ENCODE measurements around the gene BICD1. TPM values are rescaled to one million over a fixed set of nuclear protein-coding genes. Genes with fewer than 3 reads are reported as not detected.

BICD1 gene
- polyA plus RNA-seq, 1 of the 3 experiments (the other 2 are of a cell fraction): 12.1 TPM

DNA sequence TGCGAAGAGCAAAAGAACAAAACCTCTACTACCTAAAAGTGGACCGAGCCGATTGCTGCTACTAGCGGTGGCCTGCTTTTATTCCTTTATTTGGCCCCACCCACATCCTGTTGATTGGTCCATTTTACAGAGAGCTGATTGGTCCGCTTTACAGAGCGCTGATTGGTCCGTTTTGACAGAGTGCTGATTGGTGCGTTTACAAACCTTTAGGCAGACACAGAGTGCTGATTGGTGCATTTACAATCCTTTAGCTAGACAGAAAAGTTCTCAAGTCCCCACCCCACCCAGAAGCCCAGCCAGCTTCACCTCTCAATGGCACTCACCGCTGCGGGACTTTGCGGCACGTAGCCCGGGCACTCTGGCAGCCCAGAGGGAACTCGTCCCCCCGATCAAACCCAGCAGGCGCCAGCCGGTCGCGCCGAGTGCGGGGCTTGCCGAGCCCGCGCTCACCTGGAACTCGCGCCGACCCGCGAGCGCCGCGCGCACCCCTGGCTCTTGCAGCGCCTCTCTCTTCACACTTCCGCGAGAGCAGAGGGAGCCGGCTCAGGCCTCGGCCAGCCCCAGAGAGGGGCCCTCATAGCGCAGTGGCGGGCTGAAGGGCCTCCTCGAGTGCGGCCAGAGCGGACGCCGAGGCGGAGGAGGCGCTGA lies 284.0 kb downstream of the BICD1 start:
- H3K9me2 ChIP-seq: no peaks in the 10 kb centered on the region
- H3F3A ChIP-seq (replicated peaks; ENCODE audit: insufficient read depth): peaks cover 8% of the 10 kb centered on the region

DNA sequence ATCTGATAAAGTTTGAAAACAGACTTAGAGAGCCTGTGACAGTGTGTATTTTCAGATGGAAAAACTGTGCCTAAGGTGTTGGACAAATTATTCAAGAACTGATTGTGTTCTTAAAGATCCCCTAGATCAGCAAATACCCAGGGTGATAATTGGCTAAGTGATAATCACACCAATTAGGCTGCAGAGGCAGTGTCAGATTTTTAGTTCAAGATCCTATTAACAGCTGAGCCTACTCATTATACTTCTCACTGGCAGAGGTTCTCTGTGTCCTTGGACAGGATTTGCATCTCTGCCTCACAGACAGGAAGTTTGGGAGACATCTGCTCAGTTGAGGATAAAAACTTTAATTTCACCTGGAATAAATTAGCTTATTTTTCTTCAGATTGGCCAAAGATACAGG lies 288.4 kb downstream of the BICD1 start:
- H3K79me2 ChIP-seq (ENCODE audit: insufficient read depth): no peaks in the 10 kb centered on the region
- H3K27ac ChIP-seq (ENCODE audit: low read depth in 2 of 2, low read length in 1 of 2): peak overlapping the region in 1 of 2 experiments; percentile 40; a peak in 1 of 4 replicates
- peaks cover 11% of the 10 kb centered on the region for H3F3A ChIP-seq (replicated peaks; ENCODE audit: insufficient read depth)
- H3K4me2 ChIP-seq: no peak overlapping the region
- no peaks in the 10 kb centered on the region for H3K9me3 ChIP-seq
- H3K4me1 ChIP-seq (ENCODE audit: control insufficient read depth in 1 of 2, insufficient read depth in 2 of 2, low read depth in 1 of 2, low read length in 1 of 2): peaks cover 0 to 7% of the 10 kb centered on the region in 2 experiments; a peak in 1 of 4 replicates
- H3K9ac ChIP-seq: no peak overlapping the region
- DNase-seq: peak; percentile 31
- H3K4me3 ChIP-seq (ENCODE audit: low read depth in 2 of 2, low read length in 1 of 2): no peak overlapping the region
- H3K27me3 ChIP-seq (ENCODE audit: insufficient read depth): peaks cover 2% of the 10 kb centered on the region; the same call in 1 of the 2 replicates
- POLR2A ChIA-PET: no interaction called here
- no peaks in the 10 kb centered on the region for H4K20me1 ChIP-seq (ENCODE audit: insufficient read depth)
- no peaks in the 10 kb centered on the region for H3K36me3 ChIP-seq (replicated peaks in 1 of 2; ENCODE audit: control insufficient read depth in 1 of 2, insufficient read depth in 2 of 2, low read length in 1 of 2)
- CTCF ChIA-PET: interaction anchor here (0.6 to 0.9 kb wide), 3 partner anchors 15 to 328 kb away, joined by 3 to 4 read pairs (median 4); no protein-coding TSS in a partner anchor
- H2AFZ ChIP-seq (ENCODE audit: low read depth): no peak overlapping the region
- H3K9me2 ChIP-seq: no peaks in the 10 kb centered on the region
- TF ChIP-seq FOXM1 (IDR thresholded peaks at IDR 0.05; ENCODE audit: low read depth) (no peak), GABPA (IDR thresholded peaks at IDR 0.05; ENCODE audit: low read depth) (no peak), SIN3A (IDR thresholded peaks at IDR 0.05; ENCODE audit: borderline replicate concordance, low read depth, low read length) (no peak), EP300 (IDR thresholded peaks at IDR 0.05; ENCODE audit: borderline replicate concordance in 1 of 2, low read depth in 1 of 2, low read length in 1 of 2) (no peak), ELF1 (IDR thresholded peaks at IDR 0.05) (no peak), POLR2AphosphoS5 (IDR thresholded peaks at IDR 0.05; ENCODE audit: low read depth, low read length) (no peak), RFX5 (IDR thresholded peaks at IDR 0.05; ENCODE audit: low read length) (no peak), RXRA (IDR thresholded peaks at IDR 0.05; ENCODE audit: borderline replicate concordance, low read depth) (no peak), JUND (IDR thresholded peaks at IDR 0.05) (no peak), MXI1 (IDR thresholded peaks at IDR 0.05; ENCODE audit: low read depth, low read length) (no peak), SMC3 (IDR thresholded peaks at IDR 0.05; ENCODE audit: low read depth, low read length) (no peak), NRF1 (IDR thresholded peaks at IDR 0.05; ENCODE audit: low read depth, low read length) (no peak), CHD2 (IDR thresholded peaks at IDR 0.05; ENCODE audit: low read length, partially characterized antibody) (no peak), FOSL2 (IDR thresholded peaks at IDR 0.05; ENCODE audit: borderline replicate concordance, low read depth) (no peak)
- TF ChIP-seq, protein P1, sequence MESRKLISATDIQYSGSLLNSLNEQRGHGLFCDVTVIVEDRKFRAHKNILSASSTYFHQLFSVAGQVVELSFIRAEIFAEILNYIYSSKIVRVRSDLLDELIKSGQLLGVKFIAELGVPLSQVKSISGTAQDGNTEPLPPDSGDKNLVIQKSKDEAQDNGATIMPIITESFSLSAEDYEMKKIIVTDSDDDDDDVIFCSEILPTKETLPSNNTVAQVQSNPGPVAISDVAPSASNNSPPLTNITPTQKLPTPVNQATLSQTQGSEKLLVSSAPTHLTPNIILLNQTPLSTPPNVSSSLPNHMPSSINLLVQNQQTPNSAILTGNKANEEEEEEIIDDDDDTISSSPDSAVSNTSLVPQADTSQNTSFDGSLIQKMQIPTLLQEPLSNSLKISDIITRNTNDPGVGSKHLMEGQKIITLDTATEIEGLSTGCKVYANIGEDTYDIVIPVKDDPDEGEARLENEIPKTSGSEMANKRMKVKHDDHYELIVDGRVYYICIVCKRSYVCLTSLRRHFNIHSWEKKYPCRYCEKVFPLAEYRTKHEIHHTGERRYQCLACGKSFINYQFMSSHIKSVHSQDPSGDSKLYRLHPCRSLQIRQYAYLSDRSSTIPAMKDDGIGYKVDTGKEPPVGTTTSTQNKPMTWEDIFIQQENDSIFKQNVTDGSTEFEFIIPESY (IDR thresholded peaks at IDR 0.05; ENCODE audit: borderline replicate concordance, low read depth): no peak
- TF ChIP-seq, protein P2, sequence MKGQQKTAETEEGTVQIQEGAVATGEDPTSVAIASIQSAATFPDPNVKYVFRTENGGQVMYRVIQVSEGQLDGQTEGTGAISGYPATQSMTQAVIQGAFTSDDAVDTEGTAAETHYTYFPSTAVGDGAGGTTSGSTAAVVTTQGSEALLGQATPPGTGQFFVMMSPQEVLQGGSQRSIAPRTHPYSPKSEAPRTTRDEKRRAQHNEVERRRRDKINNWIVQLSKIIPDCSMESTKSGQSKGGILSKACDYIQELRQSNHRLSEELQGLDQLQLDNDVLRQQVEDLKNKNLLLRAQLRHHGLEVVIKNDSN (IDR thresholded peaks at IDR 0.05; ENCODE audit: borderline replicate concordance, low read depth): no peak
- TF ChIP-seq, protein P3, sequence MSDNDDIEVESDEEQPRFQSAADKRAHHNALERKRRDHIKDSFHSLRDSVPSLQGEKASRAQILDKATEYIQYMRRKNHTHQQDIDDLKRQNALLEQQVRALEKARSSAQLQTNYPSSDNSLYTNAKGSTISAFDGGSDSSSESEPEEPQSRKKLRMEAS (IDR thresholded peaks at IDR 0.05; ENCODE audit: low read depth): no peak
- TF ChIP-seq, protein P4, sequence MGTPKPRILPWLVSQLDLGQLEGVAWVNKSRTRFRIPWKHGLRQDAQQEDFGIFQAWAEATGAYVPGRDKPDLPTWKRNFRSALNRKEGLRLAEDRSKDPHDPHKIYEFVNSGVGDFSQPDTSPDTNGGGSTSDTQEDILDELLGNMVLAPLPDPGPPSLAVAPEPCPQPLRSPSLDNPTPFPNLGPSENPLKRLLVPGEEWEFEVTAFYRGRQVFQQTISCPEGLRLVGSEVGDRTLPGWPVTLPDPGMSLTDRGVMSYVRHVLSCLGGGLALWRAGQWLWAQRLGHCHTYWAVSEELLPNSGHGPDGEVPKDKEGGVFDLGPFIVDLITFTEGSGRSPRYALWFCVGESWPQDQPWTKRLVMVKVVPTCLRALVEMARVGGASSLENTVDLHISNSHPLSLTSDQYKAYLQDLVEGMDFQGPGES (IDR thresholded peaks at IDR 0.05; ENCODE audit: low read depth, low read length): no peak
- TF ChIP-seq, protein P5, sequence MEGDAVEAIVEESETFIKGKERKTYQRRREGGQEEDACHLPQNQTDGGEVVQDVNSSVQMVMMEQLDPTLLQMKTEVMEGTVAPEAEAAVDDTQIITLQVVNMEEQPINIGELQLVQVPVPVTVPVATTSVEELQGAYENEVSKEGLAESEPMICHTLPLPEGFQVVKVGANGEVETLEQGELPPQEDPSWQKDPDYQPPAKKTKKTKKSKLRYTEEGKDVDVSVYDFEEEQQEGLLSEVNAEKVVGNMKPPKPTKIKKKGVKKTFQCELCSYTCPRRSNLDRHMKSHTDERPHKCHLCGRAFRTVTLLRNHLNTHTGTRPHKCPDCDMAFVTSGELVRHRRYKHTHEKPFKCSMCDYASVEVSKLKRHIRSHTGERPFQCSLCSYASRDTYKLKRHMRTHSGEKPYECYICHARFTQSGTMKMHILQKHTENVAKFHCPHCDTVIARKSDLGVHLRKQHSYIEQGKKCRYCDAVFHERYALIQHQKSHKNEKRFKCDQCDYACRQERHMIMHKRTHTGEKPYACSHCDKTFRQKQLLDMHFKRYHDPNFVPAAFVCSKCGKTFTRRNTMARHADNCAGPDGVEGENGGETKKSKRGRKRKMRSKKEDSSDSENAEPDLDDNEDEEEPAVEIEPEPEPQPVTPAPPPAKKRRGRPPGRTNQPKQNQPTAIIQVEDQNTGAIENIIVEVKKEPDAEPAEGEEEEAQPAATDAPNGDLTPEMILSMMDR (IDR thresholded peaks at IDR 0.05): no peak

More for the DNA sequence above, 284.0 kb downstream of the BICD1 start:
- H2AFZ ChIP-seq (ENCODE audit: low read depth): peak overlapping the region; percentile 35; the same call in 1 of the 2 replicates
- WGBS (ENCODE audit: low lambda C conversion rate): 55% methylated on average over 23 of the region's 47 CpGs
- no peaks in the 10 kb centered on the region for H3K79me2 ChIP-seq (ENCODE audit: insufficient read depth)
- DNase-seq: peak; percentile 52
- H3K36me3 ChIP-seq (replicated peaks in 1 of 2; ENCODE audit: control insufficient read depth in 1 of 2, insufficient read depth in 2 of 2, low read length in 1 of 2): no peaks in the 10 kb centered on the region
- no peaks in the 10 kb centered on the region; the same call in 1 of the 2 replicates for H3K27me3 ChIP-seq (ENCODE audit: insufficient read depth)
- peak overlapping the region in 1 of 2 experiments; percentile 25; a peak in 2 of 4 replicates for H3K4me3 ChIP-seq (ENCODE audit: low read depth in 2 of 2, low read length in 1 of 2)
- H3K4me2 ChIP-seq: no peak overlapping the region
- H3K9me3 ChIP-seq: no peaks in the 10 kb centered on the region
- H3K27ac ChIP-seq (ENCODE audit: low read depth in 2 of 2, low read length in 1 of 2): no peak overlapping the region
- TF ChIP-seq, protein P6, sequence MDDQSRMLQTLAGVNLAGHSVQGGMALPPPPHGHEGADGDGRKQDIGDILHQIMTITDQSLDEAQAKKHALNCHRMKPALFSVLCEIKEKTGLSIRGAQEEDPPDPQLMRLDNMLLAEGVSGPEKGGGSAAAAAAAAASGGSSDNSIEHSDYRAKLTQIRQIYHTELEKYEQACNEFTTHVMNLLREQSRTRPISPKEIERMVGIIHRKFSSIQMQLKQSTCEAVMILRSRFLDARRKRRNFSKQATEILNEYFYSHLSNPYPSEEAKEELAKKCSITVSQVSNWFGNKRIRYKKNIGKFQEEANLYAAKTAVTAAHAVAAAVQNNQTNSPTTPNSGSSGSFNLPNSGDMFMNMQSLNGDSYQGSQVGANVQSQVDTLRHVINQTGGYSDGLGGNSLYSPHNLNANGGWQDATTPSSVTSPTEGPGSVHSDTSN (IDR thresholded peaks at IDR 0.05): no peak
- CTCF ChIA-PET: no interaction called here
- H4K20me1 ChIP-seq (ENCODE audit: insufficient read depth): no peaks in the 10 kb centered on the region
- POLR2A ChIA-PET: no interaction called here
- no peaks in the 10 kb centered on the region for H3K4me1 ChIP-seq (ENCODE audit: control insufficient read depth in 1 of 2, insufficient read depth in 2 of 2, low read depth in 1 of 2, low read length in 1 of 2)
- H3K9ac ChIP-seq: no peak overlapping the region
